GM23338 (cell line): ENCODE data around the gene ETFB. TPM values are rescaled to one million over a fixed set of nuclear protein-coding genes. Genes with fewer than 3 reads are reported as not detected.

Experiments
- ATAC-seq: fragments of 200-7000 bp; cut with Tn5 transposase; 3 replicates; pipeline ENCODE4 v1.9.1; 2020
- DNase-seq: peaks from one replicate; pipeline ENCODE4 v3.0.0-alpha.2; 2015; ENCODE audit warnings: low spot score
- H2AFZ ChIP-seq: fragments of 200-600 bp; sonication (generic); 2 replicates; pipeline ENCODE4 v1.8.0; 2016; ENCODE audit warnings: antibody characterized with exemption, mild to moderate bottlenecking, moderate library complexity
- H3F3A ChIP-seq: fragments of 200-600 bp; sonication (generic); replicated peaks from 2 replicates; pipeline ENCODE4 v1.8.0; 2017; ENCODE audit warnings: antibody characterized with exemption, mixed run types, low read depth
- H3K27ac ChIP-seq: fragments of 200-600 bp; sonication (generic); 2 replicates; pipeline ENCODE4 v1.6.1; 2016; ENCODE audit warnings: low read depth
- H3K27me3 ChIP-seq: fragments of 200-600 bp; sonication (generic); 2 replicates; pipeline ENCODE4 v1.8.0; 2016; ENCODE audit warnings: mild to moderate bottlenecking, mixed run types, moderate library complexity; ENCODE audit not compliant: insufficient read depth
- H3K36me3 ChIP-seq: fragments of 200-600 bp; sonication (generic); 2 replicates; pipeline ENCODE4 v1.8.0; 2016; ENCODE audit warnings: mild to moderate bottlenecking; ENCODE audit not compliant: insufficient read depth
- H3K4me1 ChIP-seq: fragments of 200-600 bp; sonication (generic); 2 replicates; pipeline ENCODE4 v1.8.0; 2016; ENCODE audit warnings: mild to moderate bottlenecking, moderate library complexity; ENCODE audit not compliant: insufficient read depth
- H3K4me2 ChIP-seq: fragments of 200-600 bp; sonication (generic); 2 replicates; pipeline ENCODE4 v1.7.1; 2017; ENCODE audit warnings: mixed run types
- H3K4me3 ChIP-seq: fragments of 200-600 bp; sonication (generic); 2 replicates; pipeline ENCODE4 v1.6.1; 2016; ENCODE audit warnings: mixed run types
- H3K79me2 ChIP-seq: fragments of 200-600 bp; sonication (generic); replicated peaks from 2 replicates; pipeline ENCODE4 v1.8.0; 2017; ENCODE audit warnings: mild to moderate bottlenecking; ENCODE audit not compliant: insufficient read depth
- H3K9me2 ChIP-seq: fragments of 200-600 bp; sonication (generic); 2 replicates; pipeline ENCODE4 v1.8.0; 2017; ENCODE audit not compliant: insufficient read depth
- H4K20me1 ChIP-seq: fragments of 200-600 bp; sonication (generic); replicated peaks from 2 replicates; pipeline ENCODE4 v1.8.0; 2017; ENCODE audit warnings: mild to moderate bottlenecking; ENCODE audit not compliant: insufficient read depth
- H3K27ac Mint-ChIP-seq: 2 replicates; pipeline ENCODE4 v1.8.0; 2020; ENCODE audit warnings: inconsistent platforms, mild to moderate bottlenecking, moderate library complexity, mixed read lengths
- H3K27me3 Mint-ChIP-seq: 3 replicates; pipeline ENCODE4 v1.8.0; 2022; ENCODE audit warnings: low read depth, mild to moderate bottlenecking, moderate library complexity, mixed read lengths, inconsistent platforms; ENCODE audit not compliant: insufficient read depth, poor library complexity
- H3K36me3 Mint-ChIP-seq: 3 replicates; pipeline ENCODE4 v1.8.0; 2021; ENCODE audit warnings: low read depth, mild to moderate bottlenecking, inconsistent platforms, moderate library complexity, mixed read lengths
- H3K4me1 Mint-ChIP-seq: 3 replicates; pipeline ENCODE4 v1.8.0; 2020; ENCODE audit warnings: mild to moderate bottlenecking, inconsistent platforms, mixed read lengths
- H3K4me3 Mint-ChIP-seq: 3 replicates; pipeline ENCODE4 v1.8.0; 2021; ENCODE audit warnings: moderate library complexity, mild to moderate bottlenecking, inconsistent platforms, mixed read lengths
- H3K9me3 Mint-ChIP-seq: 3 replicates; pipeline ENCODE4 v1.8.0; 2020; ENCODE audit warnings: moderate library complexity, mild to moderate bottlenecking, inconsistent platforms, mixed read lengths
- EZH2phosphoT487 ChIP-seq: fragments of 200-600 bp; sonication (generic); IDR thresholded peaks from one replicate; pipeline ENCODE4 v1.8.1; 2018; ENCODE audit warnings: antibody characterized with exemption; ENCODE audit not compliant: unreplicated experiment
- polyA plus RNA-seq: library from polyadenylated mRNA; unstranded; fragments of >200 nt; fragmentation: Nextera tagmentation; extraction: Ambion mirVana; gene quantifications from 2 replicates; pipeline ENCODE4 v1.2.1, GENCODE V29; 2016
- total RNA-seq: library from RNA; depleted of rRNA; stranded (reverse); fragments of >200 nt; shearing (Covaris generic); gene quantifications from 2 replicates; pipeline ENCODE4 v1.2.3, GENCODE V29; 2014
- TF ChIP-seq, protein P1 (sequence below): fragments of 250-450 bp; sonication (Bioruptor Pico); IDR thresholded peaks from 2 replicates; pipeline ENCODE4 v1.5.0; 2020; ENCODE audit warnings: mild to moderate bottlenecking, moderate library complexity

The ETFB gene
- total and polyA plus RNA-seq, 2 experiments from 2014 or later = 37.3 to 63.4 TPM

GRCh38 chr19:51375504-51376221 is 9.5 kb upstream of the ETFB start (continued):
- TF ChIP-seq, protein P1, sequence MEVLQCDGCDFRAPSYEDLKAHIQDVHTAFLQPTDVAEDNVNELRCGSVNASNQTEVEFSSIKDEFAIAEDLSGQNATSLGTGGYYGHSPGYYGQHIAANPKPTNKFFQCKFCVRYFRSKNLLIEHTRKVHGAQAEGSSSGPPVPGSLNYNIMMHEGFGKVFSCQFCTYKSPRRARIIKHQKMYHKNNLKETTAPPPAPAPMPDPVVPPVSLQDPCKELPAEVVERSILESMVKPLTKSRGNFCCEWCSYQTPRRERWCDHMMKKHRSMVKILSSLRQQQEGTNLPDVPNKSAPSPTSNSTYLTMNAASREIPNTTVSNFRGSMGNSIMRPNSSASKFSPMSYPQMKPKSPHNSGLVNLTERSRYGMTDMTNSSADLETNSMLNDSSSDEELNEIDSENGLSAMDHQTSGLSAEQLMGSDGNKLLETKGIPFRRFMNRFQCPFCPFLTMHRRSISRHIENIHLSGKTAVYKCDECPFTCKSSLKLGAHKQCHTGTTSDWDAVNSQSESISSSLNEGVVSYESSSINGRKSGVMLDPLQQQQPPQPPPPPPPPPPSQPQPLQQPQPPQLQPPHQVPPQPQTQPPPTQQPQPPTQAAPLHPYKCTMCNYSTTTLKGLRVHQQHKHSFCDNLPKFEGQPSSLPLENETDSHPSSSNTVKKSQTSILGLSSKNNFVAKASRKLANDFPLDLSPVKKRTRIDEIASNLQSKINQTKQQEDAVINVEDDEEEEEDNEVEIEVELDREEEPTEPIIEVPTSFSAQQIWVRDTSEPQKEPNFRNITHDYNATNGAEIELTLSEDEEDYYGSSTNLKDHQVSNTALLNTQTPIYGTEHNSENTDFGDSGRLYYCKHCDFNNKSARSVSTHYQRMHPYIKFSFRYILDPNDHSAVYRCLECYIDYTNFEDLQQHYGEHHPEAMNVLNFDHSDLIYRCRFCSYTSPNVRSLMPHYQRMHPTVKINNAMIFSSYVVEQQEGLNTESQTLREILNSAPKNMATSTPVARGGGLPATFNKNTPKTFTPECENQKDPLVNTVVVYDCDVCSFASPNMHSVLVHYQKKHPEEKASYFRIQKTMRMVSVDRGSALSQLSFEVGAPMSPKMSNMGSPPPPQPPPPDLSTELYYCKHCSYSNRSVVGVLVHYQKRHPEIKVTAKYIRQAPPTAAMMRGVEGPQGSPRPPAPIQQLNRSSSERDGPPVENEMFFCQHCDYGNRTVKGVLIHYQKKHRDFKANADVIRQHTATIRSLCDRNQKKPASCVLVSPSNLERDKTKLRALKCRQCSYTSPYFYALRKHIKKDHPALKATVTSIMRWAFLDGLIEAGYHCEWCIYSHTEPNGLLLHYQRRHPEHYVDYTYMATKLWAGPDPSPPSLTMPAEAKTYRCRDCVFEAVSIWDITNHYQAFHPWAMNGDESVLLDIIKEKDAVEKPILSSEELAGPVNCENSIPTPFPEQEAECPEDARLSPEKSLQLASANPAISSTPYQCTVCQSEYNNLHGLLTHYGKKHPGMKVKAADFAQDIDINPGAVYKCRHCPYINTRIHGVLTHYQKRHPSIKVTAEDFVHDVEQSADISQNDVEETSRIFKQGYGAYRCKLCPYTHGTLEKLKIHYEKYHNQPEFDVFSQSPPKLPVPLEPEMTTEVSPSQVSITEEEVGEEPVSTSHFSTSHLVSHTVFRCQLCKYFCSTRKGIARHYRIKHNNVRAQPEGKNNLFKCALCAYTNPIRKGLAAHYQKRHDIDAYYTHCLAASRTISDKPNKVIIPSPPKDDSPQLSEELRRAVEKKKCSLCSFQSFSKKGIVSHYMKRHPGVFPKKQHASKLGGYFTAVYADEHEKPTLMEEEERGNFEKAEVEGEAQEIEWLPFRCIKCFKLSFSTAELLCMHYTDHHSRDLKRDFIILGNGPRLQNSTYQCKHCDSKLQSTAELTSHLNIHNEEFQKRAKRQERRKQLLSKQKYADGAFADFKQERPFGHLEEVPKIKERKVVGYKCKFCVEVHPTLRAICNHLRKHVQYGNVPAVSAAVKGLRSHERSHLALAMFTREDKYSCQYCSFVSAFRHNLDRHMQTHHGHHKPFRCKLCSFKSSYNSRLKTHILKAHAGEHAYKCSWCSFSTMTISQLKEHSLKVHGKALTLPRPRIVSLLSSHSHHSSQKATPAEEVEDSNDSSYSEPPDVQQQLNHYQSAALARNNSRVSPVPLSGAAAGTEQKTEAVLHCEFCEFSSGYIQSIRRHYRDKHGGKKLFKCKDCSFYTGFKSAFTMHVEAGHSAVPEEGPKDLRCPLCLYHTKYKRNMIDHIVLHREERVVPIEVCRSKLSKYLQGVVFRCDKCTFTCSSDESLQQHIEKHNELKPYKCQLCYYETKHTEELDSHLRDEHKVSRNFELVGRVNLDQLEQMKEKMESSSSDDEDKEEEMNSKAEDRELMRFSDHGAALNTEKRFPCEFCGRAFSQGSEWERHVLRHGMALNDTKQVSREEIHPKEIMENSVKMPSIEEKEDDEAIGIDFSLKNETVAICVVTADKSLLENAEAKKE (CRISPR knock-in tag) = no peak
- TF ChIP-seq EZH2phosphoT487 = no peak

GRCh38 chr19:51372649-51373504 is 6.7 kb upstream of the ETFB start, which contains the start of gene NKG7:
Gene NKG7 (minus strand): TSS chr19:51372654. CDS start chr19:51372535, 119 bp downstream.
- Histone ChIP-seq H2AFZ (no peak within 1 kb of the TSS), H3K4me1 (peaks cover 7% of the 10 kb centered on the region; the same call in 1 of the 2 replicates), H3K27me3 (no peaks in the 10 kb centered on the region), H3K79me2 (no peaks in the 10 kb centered on the region), H3K27ac (no peak within 1 kb of the TSS), H3K4me2 (no peak within 1 kb of the TSS), H3F3A (no peaks in the 10 kb centered on the region; the same call in 1 of the 2 replicates), H3K4me3 (no peak within 1 kb of the TSS), H3K9me2 (0 out of 2 replicates have a peak, but pooled peaks cover 2% of the 10 kb centered on the region), H3K36me3 (no peaks in the 10 kb centered on the region), H4K20me1 (no peaks in the 10 kb centered on the region)
- Mint-ChIP-seq H3K4me1 (peaks cover 7% of the 10 kb centered on the region), H3K4me3 (no peak within 1 kb of the TSS), H3K27ac (no peak within 1 kb of the TSS), H3K9me3 (no peaks in the 10 kb centered on the region; the same call in 1 of the 3 replicates), H3K27me3 (peaks cover 12% of the 10 kb centered on the region), H3K36me3 (no peaks in the 10 kb centered on the region)
- DNase-seq (no peak), ATAC-seq (no peak)
- no peak for TF ChIP-seq EZH2phosphoT487
